GM21737 (cell line): ENCODE results near the gene FAM241A.
"Not testable (repeated sequence)": the region's sequence is repeated elsewhere in the genome, so short reads cannot be mapped to it uniquely, and the experiment has no call there.

Source experiments
- ATAC-seq: cut with Tn5 transposase; IDR thresholded peaks from one replicate; pipeline ENCODE4 v1.9.1; 2021; ENCODE audit warnings: mild to moderate bottlenecking, moderate library complexity; ENCODE audit not compliant: unreplicated experiment

The FAM241A gene

GRCh38 chr4:112145326-112145789 lies at the start of gene FAM241A:
FAM241A (plus strand) TSS chr4:112145454; CDS start chr4:112145581, 127 bp downstream.
- ATAC-seq, result peak; percentile 94

DNA sequence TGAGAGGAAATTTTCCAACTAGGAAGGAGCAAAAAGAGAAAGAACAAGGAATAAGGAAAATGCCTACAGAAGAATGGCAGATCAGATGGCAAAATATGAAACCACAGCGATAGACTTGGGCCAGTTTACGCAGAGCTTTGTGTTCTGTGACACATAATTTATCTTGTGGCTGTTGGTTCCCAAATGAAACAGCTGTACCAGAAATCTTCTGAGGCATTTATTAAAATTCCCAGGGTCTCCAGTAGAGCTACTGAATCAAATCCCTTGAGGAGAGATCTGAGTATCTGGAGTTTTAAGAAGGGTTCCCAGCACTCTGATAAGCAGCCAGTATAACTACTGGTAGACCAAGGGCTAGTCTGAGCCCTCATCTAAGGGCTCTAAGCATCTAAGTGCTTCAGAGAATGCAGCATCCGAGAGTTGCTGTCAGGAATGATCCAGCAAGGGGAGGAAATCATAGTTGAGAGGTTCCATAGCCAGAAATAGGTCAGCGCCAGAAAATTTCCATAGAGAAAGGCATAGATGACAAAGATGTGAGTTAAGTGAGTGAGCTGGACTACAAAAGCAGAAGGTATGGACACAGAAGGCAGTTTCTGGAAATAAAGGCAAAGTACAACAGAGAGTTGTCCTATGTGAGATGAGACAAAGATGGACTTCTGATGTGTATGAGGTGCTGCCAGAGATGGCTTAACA lies 46.3 kb upstream of the FAM241A start:
- no peak for ATAC-seq

DNA sequence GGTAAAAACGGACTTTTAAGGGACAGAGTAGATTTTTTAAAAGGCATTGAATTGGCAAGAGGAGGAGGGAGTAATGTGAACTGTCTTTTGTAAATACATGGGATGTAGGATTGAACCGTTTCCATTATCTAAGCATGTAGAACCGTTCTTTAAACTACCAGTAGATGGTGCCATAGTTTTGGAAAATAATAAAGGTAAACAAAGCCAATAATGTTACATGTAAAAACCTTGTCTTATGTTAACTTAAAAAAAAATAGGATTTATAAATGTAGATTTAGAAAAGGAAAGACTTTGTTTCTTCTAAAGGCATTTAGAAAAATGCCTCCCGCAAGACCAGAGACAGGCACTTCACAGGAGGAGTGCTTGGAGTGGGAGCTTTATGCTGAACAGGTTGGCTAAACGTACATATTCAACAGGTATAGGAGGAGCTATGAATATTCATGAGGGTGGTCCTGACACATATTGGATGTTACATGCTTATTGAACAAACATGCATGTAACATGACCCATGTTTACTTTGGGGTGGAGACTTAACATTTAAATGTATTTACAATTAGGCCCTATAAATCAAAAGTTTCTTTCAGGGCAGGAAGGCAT lies 45.5 kb upstream of the FAM241A start:
- ATAC-seq, result peak; percentile 53

GRCh38 chr4:112102875-112103370 lies 42.3 kb upstream of the FAM241A start:
- ATAC-seq, result no peak

DNA sequence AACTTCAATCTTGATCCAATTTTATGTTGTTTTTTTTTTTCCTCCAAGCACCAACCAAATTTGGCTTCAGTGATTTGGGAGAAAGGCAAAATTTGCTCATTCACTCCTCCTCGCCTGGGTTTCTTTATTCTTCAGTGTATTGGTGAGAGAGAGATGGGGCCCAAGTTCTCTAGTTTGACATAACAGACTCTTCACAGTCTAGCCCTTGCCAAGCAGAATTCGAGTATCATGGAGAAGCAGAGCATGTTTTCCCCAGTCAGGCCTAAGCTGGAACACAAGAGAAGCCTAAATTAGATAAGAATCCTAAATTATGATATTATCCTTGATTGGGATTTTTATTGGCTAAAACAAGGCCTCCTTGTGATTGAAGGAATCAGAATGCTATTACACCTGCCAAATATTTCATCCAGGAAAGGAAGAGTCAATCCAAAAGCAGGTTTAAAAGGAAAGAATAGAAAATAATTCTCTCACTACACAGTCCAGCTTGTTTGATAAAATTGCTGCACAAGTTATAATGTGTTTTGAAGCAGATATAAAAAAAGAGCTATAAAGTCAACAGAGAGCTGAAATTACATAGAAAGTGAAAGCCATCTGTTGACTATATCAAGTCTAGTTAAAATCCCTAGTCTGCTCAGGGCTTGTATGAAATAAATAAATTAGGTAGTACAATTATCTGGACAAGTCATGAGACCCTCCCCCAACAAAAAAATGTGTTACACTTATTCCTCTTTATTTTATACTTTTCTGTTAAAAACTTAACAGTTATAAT lies 39.9 kb upstream of the FAM241A start:
- no peak for ATAC-seq

DNA sequence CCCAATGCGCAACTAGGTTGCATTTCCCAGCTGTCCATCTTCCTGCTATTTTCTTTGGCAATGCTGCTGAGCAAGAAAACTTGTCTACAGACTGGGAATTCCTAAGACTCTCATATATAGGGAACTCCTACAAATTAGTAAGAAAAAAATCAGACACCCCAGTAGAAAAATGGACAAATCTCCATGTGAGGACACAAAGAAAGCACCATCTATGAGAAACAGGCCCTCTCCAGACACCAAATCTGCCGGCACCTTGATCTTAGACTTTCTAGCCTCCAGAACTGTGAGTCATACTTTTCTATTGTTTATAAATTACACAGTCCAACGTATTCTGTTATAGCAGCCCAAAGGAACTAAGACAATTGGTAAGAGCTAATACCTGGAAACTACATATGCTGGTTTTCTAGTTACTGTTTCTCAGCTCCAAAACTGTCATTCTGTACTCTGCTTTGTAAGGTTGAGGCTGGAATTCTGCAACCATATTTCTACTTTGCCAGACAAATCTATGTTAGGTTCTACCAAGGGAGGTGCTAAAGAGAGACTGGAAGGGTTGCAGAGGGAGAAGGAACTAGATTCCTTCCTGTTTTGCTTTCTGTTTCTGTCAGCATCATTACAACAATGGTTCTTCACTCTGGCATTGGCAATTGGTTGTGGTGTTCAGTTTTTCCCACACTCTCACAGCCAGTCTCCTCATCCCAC lies 35.7 kb upstream of the FAM241A start:
- peak; percentile 60 for ATAC-seq

- no peak for ATAC-seq
These were observed 35.2 kb upstream of the FAM241A start for GRCh38 chr4:112110059-112110425.

- ATAC-seq, result no peak
These were observed 33.9 kb upstream of the FAM241A start for GRCh38 chr4:112111306-112111705.

GRCh38 chr4:112112095-112112494 lies 33.2 kb upstream of the FAM241A start:
- ATAC-seq, result not testable (repeated sequence)

DNA sequence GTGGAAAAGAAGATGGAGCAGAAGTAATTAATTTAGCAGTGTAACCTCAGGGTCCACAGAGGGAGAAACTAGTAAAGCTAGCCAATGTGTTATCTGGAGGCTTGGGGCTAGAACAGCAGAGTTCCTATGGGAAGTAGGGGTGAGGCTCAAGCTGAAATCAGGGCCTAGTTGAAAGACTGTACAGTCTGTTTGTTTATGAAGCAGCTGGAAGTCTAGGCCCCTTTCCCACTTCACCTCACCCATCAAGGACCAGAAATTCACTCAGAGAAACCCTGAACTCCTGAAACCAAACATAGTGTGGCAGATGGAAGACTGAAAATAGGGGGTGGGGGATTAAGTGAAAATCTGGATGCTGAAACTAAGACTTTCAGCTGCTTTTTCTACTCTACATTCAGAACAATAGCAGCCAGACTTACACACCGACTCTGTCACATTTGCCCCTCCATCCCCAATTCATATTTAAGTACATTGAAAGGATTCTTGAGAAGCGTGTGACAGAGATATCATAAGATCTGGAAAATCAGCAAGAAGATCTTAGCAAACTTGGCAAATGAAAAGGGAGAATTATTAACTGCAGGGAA lies 32.6 kb upstream of the FAM241A start:
- ATAC-seq, result no peak

DNA sequence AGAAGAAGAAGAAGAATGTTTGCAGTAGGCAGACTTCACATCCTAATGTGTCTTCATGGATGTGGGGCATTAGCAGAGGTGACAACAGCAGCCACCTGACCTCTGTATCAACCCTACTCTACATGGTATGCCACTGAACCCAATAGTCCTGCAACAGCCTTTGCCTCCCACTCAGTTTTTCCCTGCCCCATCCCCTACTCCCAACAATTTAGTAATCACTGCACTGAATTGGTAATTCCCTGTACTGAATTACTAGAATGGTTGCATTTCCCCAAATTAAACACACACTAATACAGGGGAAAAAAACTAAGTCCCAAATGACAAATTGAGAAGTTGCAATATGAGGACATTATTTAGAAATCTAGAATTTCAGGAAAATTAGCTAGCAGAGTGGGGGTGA lies 31.4 kb upstream of the FAM241A start:
- no peak for ATAC-seq

GRCh38 chr4:112114452-112114851 lies 30.8 kb upstream of the FAM241A start:
- ATAC-seq, result no peak

- ATAC-seq, result no peak
These were observed 26.4 kb upstream of the FAM241A start for GRCh38 chr4:112118742-112119352.

DNA sequence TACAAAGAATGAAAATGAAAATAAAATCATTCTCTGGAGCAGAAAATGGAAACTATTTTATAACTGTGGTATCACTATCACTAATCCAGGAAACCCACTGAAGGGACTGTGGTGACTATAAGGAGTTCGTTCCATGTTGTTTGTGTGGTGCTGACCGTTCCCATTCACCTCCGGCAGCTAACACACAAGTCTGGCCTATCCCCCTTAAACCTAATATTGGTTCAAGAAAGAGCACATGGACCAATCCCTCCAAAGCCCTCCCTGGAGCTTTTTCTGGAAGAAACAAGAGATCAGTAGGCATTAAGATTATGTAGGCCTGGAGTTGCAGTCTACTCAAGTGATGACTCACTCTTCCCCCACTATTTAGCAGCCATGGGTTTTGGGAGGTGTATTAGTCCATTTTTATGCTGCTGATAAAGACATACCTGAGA lies 25.9 kb upstream of the FAM241A start:
- peak; percentile 82 for ATAC-seq

DNA sequence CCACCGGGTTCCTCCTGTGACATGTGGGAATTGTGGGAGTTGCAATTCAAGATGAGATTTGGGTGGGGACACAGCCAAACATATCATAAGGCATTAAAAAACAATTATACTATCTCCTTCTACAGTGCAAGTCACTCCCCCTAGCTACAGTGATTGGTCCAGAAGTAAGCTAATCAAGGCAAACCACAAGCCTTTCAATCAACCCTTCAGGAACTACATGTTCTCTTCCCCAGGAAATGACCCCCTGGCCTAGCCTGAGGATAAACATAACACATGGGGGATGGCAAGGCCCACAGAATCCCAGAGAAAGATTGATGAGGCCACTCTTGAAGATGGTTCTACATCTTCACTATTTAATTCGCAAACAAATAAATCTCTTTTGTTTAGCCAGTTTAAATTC lies 25.2 kb upstream of the FAM241A start:
- no peak for ATAC-seq

GRCh38 chr4:112125416-112125815 lies 19.8 kb upstream of the FAM241A start:
- ATAC-seq, result no peak

DNA sequence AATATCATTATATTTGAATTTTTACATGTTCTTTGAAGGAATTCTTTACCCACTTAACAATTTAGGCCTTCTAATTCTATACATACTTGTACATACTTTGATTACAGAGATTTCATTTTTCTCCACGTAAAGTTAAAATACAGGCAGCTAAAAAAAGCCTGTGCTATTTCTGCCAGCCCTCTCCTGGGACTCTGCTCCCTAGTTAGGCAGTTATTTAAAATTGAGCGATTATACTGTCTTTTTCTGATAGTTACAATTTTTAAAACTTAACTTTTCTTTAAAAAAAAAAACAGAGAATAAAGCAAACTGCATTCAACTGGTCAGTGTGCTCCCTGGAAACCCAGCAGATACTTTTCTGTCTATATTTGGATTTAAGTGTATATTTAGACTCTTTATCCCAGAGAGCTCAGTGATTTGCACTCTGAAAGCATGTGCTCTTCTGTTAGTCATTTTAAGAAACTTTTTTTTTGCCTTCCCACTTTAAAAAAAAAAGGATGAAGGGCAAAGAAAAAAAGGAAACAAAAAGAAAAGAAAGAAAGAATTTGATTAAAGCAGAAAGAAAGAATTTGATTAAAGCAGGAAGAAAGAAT lies 18.1 kb upstream of the FAM241A start:
- no peak for ATAC-seq

- ATAC-seq, result no peak
These were observed 17.5 kb upstream of the FAM241A start for GRCh38 chr4:112127803-112128202.

DNA sequence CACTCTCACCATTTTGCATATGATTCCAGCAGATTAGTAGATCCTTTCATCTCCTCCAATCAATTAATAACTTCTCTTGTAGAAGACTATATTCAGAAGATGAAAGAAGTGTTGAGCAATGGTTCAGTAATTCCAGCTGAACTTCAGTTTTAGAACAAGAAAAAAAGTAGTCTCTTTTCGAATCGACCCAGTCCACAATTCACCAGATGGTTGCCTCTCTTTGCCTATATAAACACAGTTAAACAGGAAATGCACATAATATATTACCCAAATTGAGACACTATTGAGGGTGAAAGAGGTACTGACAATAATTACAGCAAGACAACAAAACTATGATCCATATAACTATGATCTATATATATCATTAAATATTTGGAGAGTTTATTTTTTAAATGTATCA lies 16.8 kb upstream of the FAM241A start:
- no peak for ATAC-seq

DNA sequence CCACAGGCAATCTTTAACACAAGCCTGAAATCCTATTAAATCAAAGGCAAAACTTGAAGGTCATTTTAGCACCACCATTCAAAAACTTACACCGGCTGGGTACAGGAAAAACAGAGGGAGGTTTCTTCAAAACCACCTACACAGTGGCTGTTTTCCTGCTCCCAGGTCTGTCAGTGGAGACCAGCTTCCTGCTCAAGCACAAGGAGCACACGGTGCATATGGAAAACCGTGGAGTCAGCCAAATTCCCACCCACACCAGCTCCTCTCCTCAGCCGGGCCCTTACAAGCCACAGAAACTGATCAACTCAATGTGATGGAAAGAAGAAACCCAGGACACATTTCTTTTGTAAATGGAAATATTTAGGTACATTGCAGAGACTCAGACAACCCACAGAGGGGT lies 14.3 kb upstream of the FAM241A start:
- no peak for ATAC-seq
